HG02588 (cell line): ENCODE measurements around the gene PINLYP.
A peak's percentile ranks its signal among the peaks of the same experiment; 100 is the strongest.
"Not testable (repeated sequence)": the region's sequence is repeated elsewhere in the genome, so short reads cannot be mapped to it uniquely, and the experiment has no call there.

ENCODE experiments used
- ATAC-seq: cut with Tn5 transposase; IDR thresholded peaks from one replicate; pipeline ENCODE4 v1.9.1; 2021; ENCODE audit warnings: mild to moderate bottlenecking, moderate library complexity; ENCODE audit not compliant: unreplicated experiment

The PINLYP gene

GRCh38 chr19:43600326-43600725 is 24.7 kb downstream of the PINLYP start:
- ATAC-seq, result not testable (repeated sequence)

DNA sequence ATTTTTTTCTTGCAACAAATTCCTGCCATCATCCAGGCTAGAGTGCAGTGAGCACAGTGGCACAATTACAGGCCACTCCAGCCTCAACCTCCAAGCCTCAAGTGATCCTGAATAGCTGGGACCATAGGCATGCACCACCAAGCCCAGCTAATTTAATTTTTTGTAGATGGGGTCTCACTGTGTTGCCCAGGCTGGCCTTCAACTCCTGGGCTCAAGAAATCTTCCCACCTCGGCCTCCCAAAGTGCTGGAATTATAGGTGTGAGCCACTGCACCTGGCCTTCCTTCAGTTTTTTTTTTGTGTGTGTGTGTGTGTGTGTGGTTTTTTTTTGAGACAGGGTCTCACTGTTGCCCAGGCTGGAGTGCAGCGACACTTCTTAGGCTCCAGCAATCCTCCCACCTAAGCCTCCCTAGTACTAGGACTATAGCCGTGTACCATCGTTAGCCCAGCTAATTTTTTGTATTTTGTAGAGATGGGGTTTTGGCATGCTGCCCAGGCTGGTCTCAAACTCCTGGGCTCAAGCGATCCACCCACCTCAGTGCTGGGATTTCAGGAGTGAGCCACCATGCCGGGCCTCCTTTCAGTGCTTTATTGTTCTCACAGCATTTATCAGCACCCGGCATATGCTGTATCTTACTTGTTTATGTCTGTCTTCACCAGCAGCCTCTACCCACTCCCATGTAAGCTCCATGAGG is 30.4 kb downstream of the PINLYP start:
- ATAC-seq, result no peak

- ATAC-seq, result no peak
Observed at GRCh38 chr19:43606569-43607229, 31.1 kb downstream of the PINLYP start.

GRCh38 chr19:43607238-43608205 is 31.9 kb downstream of the PINLYP start:
- ATAC-seq, result no peak

DNA sequence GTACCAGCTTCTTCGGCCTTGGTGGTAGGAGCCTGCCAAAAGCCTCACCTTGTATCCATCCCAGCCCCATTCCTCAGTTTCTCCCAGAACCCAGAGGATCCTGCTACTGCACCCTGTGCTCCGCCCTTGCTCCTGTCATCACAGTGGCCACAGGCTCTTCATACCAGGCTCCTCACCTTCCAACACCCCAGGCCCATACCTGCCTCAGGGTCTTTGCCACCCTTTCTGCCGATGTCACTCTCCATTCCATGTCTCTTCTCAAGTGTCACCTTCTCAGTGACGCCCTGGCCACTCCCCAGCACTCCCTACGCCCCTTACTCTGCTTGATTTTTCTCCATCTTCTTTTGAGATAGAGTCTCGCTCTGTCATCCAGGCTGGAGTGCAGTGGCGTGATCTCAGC is 34.3 kb downstream of the PINLYP start:
- no peak for ATAC-seq

- ATAC-seq, result no peak
Observed at GRCh38 chr19:43610493-43610892, 34.9 kb downstream of the PINLYP start.

DNA sequence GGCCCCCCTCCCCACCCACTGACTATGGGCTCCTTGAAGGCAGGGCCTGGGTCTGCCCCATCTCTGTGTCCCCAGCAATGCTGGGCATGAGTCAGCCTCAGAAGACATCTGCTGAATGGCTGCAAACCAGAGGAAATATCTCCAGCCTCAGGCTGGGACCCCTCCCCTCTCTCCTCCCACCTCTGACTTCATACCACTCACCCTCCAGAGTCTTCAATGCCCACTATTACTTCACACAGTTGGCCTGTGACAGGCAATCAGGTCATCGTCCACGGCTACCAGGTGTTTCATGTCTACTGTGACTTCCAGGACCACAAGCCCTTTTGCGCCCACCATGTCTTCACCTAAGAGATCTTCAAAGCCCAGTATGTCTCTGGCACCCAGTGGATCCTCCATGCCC is 36.2 kb downstream of the PINLYP start, which contains the start of gene SRRM5:
TSS of gene SRRM5 (plus strand) at position 301 of the 400 bp plus-strand sequence. CDS start at position 335, 34 bp downstream.
- ATAC-seq, result no peak

DNA sequence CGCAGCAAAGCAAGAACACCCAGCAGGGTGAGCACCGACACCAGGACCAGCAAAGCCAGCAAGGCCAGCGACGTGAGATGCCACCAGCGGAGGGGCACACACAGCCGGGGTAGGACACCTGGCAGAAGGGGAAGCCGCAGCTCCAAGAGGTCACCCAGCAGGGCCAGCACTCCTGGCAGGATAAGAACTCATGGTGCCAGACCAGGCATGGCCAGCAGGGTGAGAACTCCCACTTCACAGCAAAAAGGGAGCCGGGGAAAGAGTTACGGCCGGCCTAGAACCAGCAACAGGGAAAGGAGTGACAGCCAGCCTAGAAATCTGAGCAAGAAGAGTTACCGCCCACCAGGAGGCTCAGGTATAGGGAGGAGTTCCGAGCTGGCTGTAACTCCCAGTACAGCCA is 36.8 kb downstream of the PINLYP start:
- no peak for ATAC-seq

DNA sequence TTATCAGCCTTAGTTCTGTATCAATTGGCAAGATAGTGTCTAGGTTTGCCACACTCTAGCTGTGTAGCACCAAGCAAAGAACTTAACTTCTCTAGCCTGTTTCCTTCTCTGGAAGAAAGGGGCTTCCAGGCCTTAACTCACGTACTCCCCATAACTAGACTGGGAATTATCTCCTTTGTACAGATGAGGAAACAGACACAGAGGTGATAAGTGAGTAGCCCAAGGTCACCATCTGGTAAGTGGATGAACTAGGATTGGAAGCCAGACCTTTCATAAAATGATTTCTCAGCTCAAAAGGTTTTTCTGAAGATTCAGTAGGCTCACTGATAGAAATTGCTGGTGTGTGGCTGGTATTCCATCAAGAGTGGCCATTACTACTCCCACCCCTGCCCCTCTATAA is 40.7 kb downstream of the PINLYP start:
- no peak for ATAC-seq

GRCh38 chr19:43616954-43617353 is 41.4 kb downstream of the PINLYP start:
- ATAC-seq, result no peak

- ATAC-seq, result peak; percentile 27
Observed at GRCh38 chr19:43618921-43619261, 43.3 kb downstream of the PINLYP start.

- ATAC-seq, result peak; percentile 81
Observed at GRCh38 chr19:43619262-43620060, 43.9 kb downstream of the PINLYP start, which contains the start of gene ZNF428. TSS of gene ZNF428 (minus strand) at chr19:43619629. CDS start at chr19:43614304, 5,325 bp downstream.

GRCh38 chr19:43620061-43621001 is 44.7 kb downstream of the PINLYP start:
- ATAC-seq, result no peak

GRCh38 chr19:43622070-43622469 is 46.5 kb downstream of the PINLYP start:
- ATAC-seq, result no peak

DNA sequence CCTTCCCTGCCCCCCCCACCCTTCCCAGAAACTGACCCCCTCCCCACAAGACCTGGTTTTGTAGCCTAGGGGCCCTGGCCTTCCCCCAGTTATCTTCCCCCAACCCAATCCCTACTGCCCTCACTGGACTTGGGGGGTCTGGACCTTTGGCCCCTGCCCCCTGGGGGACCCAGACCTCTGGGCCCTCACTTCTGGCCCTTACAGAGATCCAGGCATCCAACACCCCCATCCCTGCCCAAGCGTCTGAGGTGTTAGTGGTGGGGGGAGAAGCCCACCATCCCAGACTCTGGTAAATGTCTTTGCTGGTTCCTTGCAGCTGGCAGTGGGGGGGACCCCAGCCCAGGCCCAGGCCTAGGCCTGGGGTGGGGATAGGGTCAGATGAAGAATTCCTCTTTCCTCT is 47.4 kb downstream of the PINLYP start:
- no peak for ATAC-seq

GRCh38 chr19:43623889-43624670 is 48.5 kb downstream of the PINLYP start:
- no peak for ATAC-seq

GRCh38 chr19:43624933-43625332 is 49.3 kb downstream of the PINLYP start:
- ATAC-seq, result no peak

- ATAC-seq, result no peak
Observed at GRCh38 chr19:43625918-43626579, 50.4 kb downstream of the PINLYP start.
